Measurements from ENCODE around the gene OR1Q1. TPM values are rescaled to one million over a fixed set of nuclear protein-coding genes. Genes with fewer than 3 reads are reported as not detected.
"Not testable (repeated sequence)": the region's sequence is repeated elsewhere in the genome, so short reads cannot be mapped to it uniquely, and the experiment has no call there.

Gene OR1Q1
- total RNA-seq, result not detected

GRCh38 chr9:122614362-122614761 is at the start of gene OR1Q1:
TSS of gene OR1Q1 (plus strand) at chr9:122614738. CDS start at chr9:122614738, 0 bp downstream.
- intact Hi-C loops (cut with DNase I), result no loop called here
- ATAC-seq (no peak), DNase-seq (ENCODE audit: low spot score) (no peak)

DNA sequence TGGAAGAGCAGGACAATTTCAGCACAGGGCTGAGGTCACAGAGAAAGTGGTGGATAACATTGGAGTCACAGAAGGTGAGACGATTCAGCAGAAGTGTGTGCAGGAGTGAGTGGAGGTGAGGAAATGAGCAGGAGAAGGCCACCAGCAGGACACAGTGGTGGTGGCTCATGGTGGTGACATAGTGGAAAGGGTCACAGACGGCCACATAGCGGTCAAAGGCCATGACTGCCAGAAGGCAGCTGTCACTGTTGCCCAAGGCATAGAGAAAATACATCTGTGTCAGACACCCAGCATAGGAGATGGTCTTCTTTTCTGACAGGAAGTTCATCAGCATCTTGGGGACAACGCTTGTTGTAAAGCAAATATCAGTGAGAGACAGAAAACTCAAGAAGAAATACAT is 46.6 kb upstream of the OR1Q1 start:
- DNase-seq (ENCODE audit: low spot score), result no peak
- intact Hi-C loops (cut with DNase I), result no loop called here
- ATAC-seq, result no peak

DNA sequence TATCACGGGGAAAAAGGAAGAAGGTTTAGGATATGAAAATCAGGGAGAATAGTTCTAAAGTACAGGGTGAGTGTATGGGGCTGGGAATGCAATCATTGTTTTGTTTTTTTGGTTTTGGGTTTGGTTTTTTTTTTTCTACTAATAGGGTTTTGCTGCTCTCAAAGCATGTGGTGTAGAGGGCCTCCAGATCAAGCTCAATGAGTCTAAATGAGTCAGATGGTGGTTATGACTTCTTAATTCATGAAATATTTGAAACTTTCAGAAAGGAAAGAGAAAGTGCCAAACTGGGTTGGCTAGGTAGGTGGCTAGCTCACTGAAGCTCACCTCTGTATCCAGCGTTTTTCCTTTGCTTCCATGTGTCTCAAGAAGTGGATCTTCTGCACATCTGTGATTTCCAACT is 42.1 kb upstream of the OR1Q1 start:
- intact Hi-C loops (cut with DNase I), result no loop called here
- no peak for DNase-seq (ENCODE audit: low spot score)
- ATAC-seq, result no peak

DNA sequence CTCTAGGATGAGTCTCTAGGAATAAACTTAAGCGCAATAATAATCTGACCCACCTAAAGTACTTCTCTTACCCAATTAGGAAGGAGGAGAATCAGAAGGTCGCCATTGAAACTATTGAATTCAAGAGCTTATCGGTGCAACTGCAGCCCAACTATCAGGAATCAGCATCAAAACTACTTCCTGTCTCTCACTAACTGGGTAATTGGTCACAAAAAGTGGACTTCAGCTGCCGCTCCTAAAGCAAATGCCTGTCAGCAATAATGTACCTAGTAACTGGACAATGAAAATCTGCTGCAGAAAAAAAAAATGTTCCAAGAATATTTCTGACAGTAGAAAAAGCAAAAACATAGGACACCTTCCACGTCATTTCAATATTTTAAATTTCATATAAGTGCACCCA is 34.7 kb upstream of the OR1Q1 start:
- intact Hi-C loops (cut with DNase I), result no loop called here
- ATAC-seq (no peak), DNase-seq (ENCODE audit: low spot score) (no peak)

DNA sequence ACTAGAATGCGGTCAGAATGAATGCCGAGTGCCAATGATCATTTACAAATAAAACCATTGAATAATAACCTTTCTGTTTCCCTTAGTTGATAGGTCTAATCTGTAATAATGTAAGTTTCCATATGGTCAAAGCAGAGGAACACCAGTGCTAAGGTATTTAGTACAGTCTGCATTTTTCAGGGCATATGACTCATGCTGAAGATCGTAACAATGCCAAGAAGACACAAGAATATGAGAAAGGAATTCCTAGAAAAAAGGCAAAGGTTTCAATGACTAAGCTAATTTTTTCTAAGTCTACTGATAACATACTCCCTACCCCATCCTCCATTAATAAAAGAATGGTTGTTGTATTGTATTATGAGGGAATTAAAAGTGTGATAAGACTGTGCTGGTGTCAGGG is 34.2 kb upstream of the OR1Q1 start:
- intact Hi-C loops (cut with DNase I), result no loop called here
- no peak for ATAC-seq
- no peak for DNase-seq (ENCODE audit: low spot score)

DNA sequence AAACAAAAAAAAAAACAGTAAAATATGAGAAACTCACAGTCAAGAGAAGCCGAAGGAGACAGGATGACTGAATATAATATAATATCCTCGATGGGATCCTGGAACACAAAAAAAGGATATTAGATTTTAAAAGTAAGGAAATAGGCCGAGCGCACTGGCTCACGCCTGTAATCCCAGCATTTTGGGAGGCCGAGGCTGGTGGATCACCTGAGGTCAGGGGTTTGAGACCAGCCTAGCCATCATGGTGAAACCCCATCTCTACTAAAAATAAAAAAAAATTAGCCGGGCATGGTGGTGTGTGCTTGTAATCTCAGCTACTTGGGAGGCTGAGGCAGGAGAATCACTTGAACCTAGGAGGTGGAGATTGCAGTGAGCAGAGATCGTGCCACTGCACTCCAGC is 31.3 kb upstream of the OR1Q1 start, which contains the start of gene OR1L8:
OR1L8 (minus strand) TSS at position 101 of the 400 bp plus-strand sequence. CDS start 14,907 bp downstream, outside the sequence.
- intact Hi-C loops (cut with DNase I); ATAC-seq; DNase-seq (ENCODE audit: low spot score): not testable (repeated sequence)

DNA sequence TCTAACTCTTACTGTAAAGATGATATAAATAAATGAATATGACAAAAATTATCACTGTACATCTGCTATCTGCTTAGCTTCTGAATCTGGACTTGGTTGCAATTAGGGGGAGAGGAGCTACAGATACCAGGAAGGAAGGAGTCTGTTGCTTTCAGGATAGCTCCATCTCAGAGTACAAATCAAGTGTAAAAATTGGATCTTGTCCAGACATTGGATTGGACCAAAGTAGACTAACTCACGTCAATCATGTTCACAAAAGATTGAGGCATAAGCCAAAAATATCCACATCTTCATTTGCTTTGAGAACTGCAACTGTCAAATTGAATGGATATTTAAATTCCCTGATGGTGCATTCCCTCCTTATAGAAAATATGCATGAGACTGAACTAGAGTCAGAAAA is 8.8 kb upstream of the OR1Q1 start:
- DNase-seq (ENCODE audit: low spot score) (no peak), ATAC-seq (no peak)
- intact Hi-C loops (cut with DNase I), result no loop called here

- DNase-seq (ENCODE audit: low spot score) (no peak), ATAC-seq (no peak)
- intact Hi-C loops (cut with DNase I), result no loop called here
Measured at GRCh38 chr9:122606587-122606986, 8.0 kb upstream of the OR1Q1 start.

GRCh38 chr9:122609804-122610203 is 4.7 kb upstream of the OR1Q1 start:
- ATAC-seq, result no peak
- intact Hi-C loops (cut with DNase I), result no loop called here

DNA sequence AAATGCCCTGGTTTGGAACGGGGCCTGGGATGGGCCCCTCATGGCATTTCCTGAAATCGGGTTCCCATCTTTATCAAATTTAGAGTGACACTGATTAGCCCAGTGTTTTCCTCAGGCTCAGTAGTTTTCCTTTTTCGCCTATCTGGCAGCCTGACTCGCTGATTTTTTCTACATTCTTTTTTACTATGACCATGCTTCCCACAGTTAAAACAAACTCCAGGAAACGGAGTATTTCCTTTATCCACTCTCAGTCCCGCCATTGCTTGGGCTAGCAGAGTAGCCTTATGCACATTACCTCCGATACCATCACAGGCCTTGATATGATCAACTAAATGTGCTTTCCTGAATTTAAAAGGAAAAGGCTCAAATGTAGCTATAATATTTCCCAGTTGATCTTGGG is 5.5 kb downstream of the OR1Q1 start:
- ATAC-seq (no peak), DNase-seq (ENCODE audit: low spot score) (no peak)
- intact Hi-C loops (cut with DNase I), result no loop called here

More at GRCh38 chr9:122609804-122610203, 4.7 kb upstream of the OR1Q1 start:
- DNase-seq (ENCODE audit: low spot score), result no peak

DNA sequence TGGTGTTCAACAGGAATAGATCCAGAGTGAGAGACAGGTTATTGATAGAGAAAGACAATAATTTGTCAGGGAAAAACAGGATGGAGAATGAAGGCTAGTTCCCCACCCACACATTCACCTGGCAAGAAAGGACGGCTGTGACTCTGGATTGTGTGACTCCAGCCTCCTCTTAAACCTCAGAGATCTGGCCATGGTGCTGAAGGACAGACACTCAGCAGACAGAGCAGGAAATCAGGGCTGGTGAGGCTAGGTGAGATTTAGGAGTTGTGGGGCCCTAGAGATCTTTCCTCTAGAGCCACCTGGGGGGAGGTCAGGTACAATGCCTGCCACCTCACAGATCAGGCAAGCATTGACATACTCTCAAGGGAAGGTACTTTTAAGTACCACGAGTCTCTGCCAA is 27.7 kb downstream of the OR1Q1 start:
- intact Hi-C loops (cut with DNase I), result no loop called here
- DNase-seq (ENCODE audit: low spot score) (no peak), ATAC-seq (no peak)

- DNase-seq (ENCODE audit: low spot score), result no peak
- intact Hi-C loops (cut with DNase I), result no loop called here
- ATAC-seq, result no peak
Measured at GRCh38 chr9:122656378-122656777, 41.8 kb downstream of the OR1Q1 start.

DNA sequence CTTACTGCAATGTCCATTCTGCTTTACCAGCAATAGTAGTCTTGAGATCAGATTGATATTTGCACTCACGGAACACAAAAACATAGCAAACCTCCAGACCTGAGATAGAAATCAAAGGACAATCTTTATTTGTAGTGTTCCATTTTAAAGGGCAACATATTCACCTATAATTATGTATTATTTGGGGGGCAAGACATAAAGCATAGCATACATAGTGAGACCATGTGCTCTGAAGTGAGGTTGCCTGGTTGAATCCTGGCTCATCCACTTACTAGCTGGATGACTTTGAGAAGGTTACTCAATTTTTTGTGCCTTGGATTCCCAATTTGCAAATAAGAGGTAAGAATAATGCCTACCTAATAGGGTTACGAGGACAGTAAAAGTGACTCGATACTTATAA is 43.0 kb downstream of the OR1Q1 start, which contains the start of gene OR1B1:
OR1B1 (minus strand) TSS at position 101 of the 400 bp plus-strand sequence.
- ATAC-seq, result no peak
- no peak for DNase-seq (ENCODE audit: low spot score)
- intact Hi-C loops (cut with DNase I), result no loop called here

- intact Hi-C loops (cut with DNase I), result no loop called here
- no peak for ATAC-seq
- DNase-seq (ENCODE audit: low spot score), result no peak
Measured at GRCh38 chr9:122661416-122661815, 46.9 kb downstream of the OR1Q1 start, which contains the start of gene OR1L1. TSS of gene OR1L1 (plus strand) at chr9:122661716. CDS start at chr9:122661716, 0 bp downstream.

Other genes starting within 250 kb of the OR1Q1 start
- gene PTGS1, start 243.7 kb upstream of the OR1Q1 start, total RNA-seq, result 6.0 TPM
- not detected for gene OR1J1, start 136.8 kb upstream of the OR1Q1 start, total RNA-seq
- gene OR1J2, start 103.9 kb upstream of the OR1Q1 start, total RNA-seq, result not detected
- gene OR1J4, start 95.6 kb upstream of the OR1Q1 start, total RNA-seq, result not detected
- not detected for gene OR1N1, start 87.4 kb upstream of the OR1Q1 start, total RNA-seq
- gene OR1N2, start 61.6 kb upstream of the OR1Q1 start, total RNA-seq, result not detected
- 0.85 TPM for gene OR1L8, start 31.4 kb upstream of the OR1Q1 start, total RNA-seq
- 0.36 TPM for gene OR1B1, start 42.9 kb downstream of the OR1Q1 start, total RNA-seq
- gene OR1L1, start 47.0 kb downstream of the OR1Q1 start, total RNA-seq, result not detected
- not detected for gene OR1L3, start 60.4 kb downstream of the OR1Q1 start, total RNA-seq
- not detected for gene OR1L4, start 109.3 kb downstream of the OR1Q1 start, total RNA-seq
- gene OR1L6, start 127.6 kb downstream of the OR1Q1 start, total RNA-seq, result not detected
- gene OR5C1, start 174.2 kb downstream of the OR1Q1 start, total RNA-seq, result not detected
- not detected for gene OR1K1, start 185.4 kb downstream of the OR1Q1 start, total RNA-seq
- gene PDCL, start 213.8 kb downstream of the OR1Q1 start, total RNA-seq, result 21.9 TPM

All from sciatic nerve (tissue), 2 donors.